Immature natural killer cell (primary cell): ENCODE measurements around the gene ATAD1. TPM values are rescaled to one million over a fixed set of nuclear protein-coding genes. Genes with fewer than 3 reads are reported as not detected.
"Not testable (repeated sequence)": the region's sequence is repeated elsewhere in the genome, so short reads cannot be mapped to it uniquely, and the experiment has no call there.

ENCODE experiments used
- DNase-seq, 3 donors: peaks; one replicate each; pipeline ENCODE4 v3.0.0; 2022; ENCODE audit warnings: mixed read lengths in 1 of 3
- H3K27ac Mint-ChIP-seq, 6 donors: one replicate each; pipeline ENCODE4 v1.8.0; 2020; ENCODE audit warnings: mixed read lengths in 6 of 6, mild to moderate bottlenecking in 5 of 6, inconsistent platforms in 4 of 6, moderate library complexity in 3 of 6
- H3K27me3 Mint-ChIP-seq, 3 donors: one replicate each; pipeline ENCODE4 v1.8.0; 2020 to 2021; ENCODE audit warnings: low read depth in 3 of 3, mild to moderate bottlenecking in 3 of 3, mixed read lengths in 3 of 3, moderate library complexity in 3 of 3, inconsistent platforms in 1 of 3
- H3K36me3 Mint-ChIP-seq, 3 donors: one replicate each; pipeline ENCODE4 v1.8.0; 2020; ENCODE audit warnings: mixed read lengths in 3 of 3, inconsistent platforms in 2 of 3, mild to moderate bottlenecking in 2 of 3
- H3K4me1 Mint-ChIP-seq, 2 donors: one replicate each; pipeline ENCODE4 v1.8.0; 2020; ENCODE audit warnings: inconsistent platforms in 2 of 2, mild to moderate bottlenecking in 2 of 2, mixed read lengths in 2 of 2, moderate library complexity in 1 of 2
- H3K4me3 Mint-ChIP-seq, 5 donors: one replicate each; pipeline ENCODE4 v1.8.0; 2020; ENCODE audit warnings: mild to moderate bottlenecking in 5 of 5, mixed read lengths in 5 of 5, inconsistent platforms in 3 of 5, moderate library complexity in 3 of 5
- H3K9me3 Mint-ChIP-seq, 6 donors: one replicate each; pipeline ENCODE4 v1.8.0; 2020; ENCODE audit warnings: mild to moderate bottlenecking in 6 of 6, mixed read lengths in 6 of 6, inconsistent platforms in 4 of 6, moderate library complexity in 3 of 6
- polyA plus RNA-seq, 3 donors: library from polyadenylated mRNA; unstranded; fragments of 300-500 nt; fragmentation: Illumina TruSeq; gene quantifications; one replicate each; pipeline ENCODE4 v1.2.3, GENCODE V29; 2021

ATAD1 gene
- polyA plus RNA-seq, 3 donors from 2014 or later = 31.2 to 44.0 (median 42.1) TPM

GRCh38 chr10:87842776-87843497, 24.9 kb upstream of the ATAD1 start:
- H3K4me1 Mint-ChIP-seq = no peaks in the 10 kb centered on the region
- peaks cover 0 to 1% (median 0%) of the 10 kb centered on the region in 3 donors for H3K27me3 Mint-ChIP-seq
- DNase-seq = no peak
- H3K27ac Mint-ChIP-seq = no peak overlapping the region
- H3K36me3 Mint-ChIP-seq = no peaks in the 10 kb centered on the region
- H3K4me3 Mint-ChIP-seq = no peak overlapping the region
- no peaks in the 10 kb centered on the region for H3K9me3 Mint-ChIP-seq

- Mint-ChIP-seq H3K36me3 (no peaks in the 10 kb centered on the region), H3K27ac (no peak overlapping the region), H3K9me3 (no peaks in the 10 kb centered on the region), H3K4me1 (no peaks in the 10 kb centered on the region), H3K27me3 (peaks cover 0 to 1% (median 0%) of the 10 kb centered on the region in 3 donors), H3K4me3 (no peak overlapping the region)
- DNase-seq = no peak
Observed at GRCh38 chr10:87842220-87842641, 24.2 kb upstream of the ATAD1 start.

GRCh38 chr10:87841186-87841585, 23.2 kb upstream of the ATAD1 start:
- peaks cover 0 to 2% (median 0%) of the 10 kb centered on the region in 3 donors for H3K27me3 Mint-ChIP-seq
- peaks cover 0 to 7% (median 0%) of the 10 kb centered on the region in 3 donors for H3K36me3 Mint-ChIP-seq
- H3K27ac Mint-ChIP-seq = no peak overlapping the region
- no peaks in the 10 kb centered on the region for H3K4me1 Mint-ChIP-seq
- DNase-seq = no peak
- H3K4me3 Mint-ChIP-seq = no peak overlapping the region
- peaks cover 0 to 2% (median 0%) of the 10 kb centered on the region in 6 donors for H3K9me3 Mint-ChIP-seq

DNA sequence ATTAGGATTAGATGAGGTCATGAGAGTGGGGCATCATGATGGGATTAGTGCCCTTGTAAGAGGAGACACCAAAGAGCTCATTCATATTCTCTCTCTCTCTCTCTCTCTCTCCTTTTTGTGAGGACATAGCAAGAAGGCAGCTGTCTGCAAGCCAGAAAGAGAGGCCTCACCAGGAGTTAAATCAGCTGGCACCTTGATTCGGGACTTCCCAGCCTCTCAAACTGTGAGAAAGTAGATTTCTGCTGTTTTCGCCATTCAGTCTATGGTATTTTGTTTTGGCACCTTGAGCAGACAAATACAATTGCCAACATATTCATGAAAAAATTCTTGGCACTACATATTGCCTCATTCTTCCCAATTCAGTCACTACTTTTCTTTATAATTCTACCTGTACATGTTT, 20.6 kb upstream of the ATAD1 start:
- no peak for DNase-seq
- Mint-ChIP-seq H3K36me3 (peaks cover 0 to 8% (median 0%) of the 10 kb centered on the region in 3 donors), H3K9me3 (peaks cover 0 to 2% (median 0%) of the 10 kb centered on the region in 6 donors), H3K27me3 (peaks cover 0 to 3% (median 0%) of the 10 kb centered on the region in 3 donors), H3K4me1 (no peaks in the 10 kb centered on the region), H3K27ac (no peak overlapping the region), H3K4me3 (no peak overlapping the region)

DNA sequence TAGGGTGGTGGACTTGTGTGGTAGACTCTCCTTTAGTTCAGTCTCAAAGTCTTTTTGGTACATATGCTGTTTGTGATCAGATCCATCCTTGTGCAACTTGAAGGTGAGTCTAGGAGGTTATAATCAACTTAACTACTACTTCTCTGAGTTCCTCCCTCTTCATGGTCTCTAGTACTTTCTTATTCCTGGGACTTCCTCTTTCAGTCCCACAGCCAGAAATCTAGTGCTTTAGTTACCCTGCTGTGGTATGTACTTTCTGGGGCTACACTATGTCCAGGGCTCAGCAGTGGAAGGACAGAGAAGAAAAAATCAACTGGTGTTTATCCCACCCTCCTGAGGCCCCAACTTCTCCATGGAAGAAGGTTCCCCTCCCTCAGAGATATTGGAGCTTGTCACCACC, 19.4 kb upstream of the ATAD1 start:
- H3K4me1 Mint-ChIP-seq = no peaks in the 10 kb centered on the region
- H3K27ac Mint-ChIP-seq = no peak overlapping the region
- no peak overlapping the region for H3K4me3 Mint-ChIP-seq

DNA sequence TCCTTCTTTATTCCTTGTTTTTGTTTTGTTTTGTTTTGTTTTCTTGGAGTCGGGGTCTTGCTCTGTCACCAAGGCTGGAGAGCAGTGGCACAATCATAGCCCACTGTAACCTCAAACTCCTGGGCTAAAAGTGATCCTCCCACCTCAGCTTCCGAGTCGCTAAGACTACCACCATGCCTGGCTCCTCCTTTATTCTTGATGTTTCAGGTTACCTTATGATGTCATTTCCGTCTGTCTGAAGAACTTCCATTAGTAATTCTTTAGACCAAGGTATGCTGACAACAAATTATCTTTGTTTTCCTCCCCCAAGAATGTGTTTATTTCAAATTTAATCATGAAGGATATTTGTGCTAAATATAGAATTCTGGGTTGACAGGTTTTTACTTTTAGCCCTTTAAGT, 18.1 kb upstream of the ATAD1 start:
- H3K9me3 Mint-ChIP-seq = peaks cover 0 to 2% (median 0%) of the 10 kb centered on the region in 6 donors
- H3K36me3 Mint-ChIP-seq = peaks cover 0 to 8% (median 0%) of the 10 kb centered on the region in 3 donors
- H3K4me1 Mint-ChIP-seq = peaks cover 3 to 4% of the 10 kb centered on the region in 2 donors
- H3K4me3 Mint-ChIP-seq = no peak overlapping the region
- H3K27me3 Mint-ChIP-seq = peaks cover 0 to 6% (median 0%) of the 10 kb centered on the region in 3 donors
- DNase-seq = no peak
- H3K27ac Mint-ChIP-seq = no peak overlapping the region

More for the DNA sequence above, 19.4 kb upstream of the ATAD1 start:
- Mint-ChIP-seq H3K27me3 (peaks cover 0 to 6% (median 0%) of the 10 kb centered on the region in 3 donors), H3K9me3 (peaks cover 0 to 2% (median 0%) of the 10 kb centered on the region in 6 donors), H3K36me3 (peaks cover 0 to 8% (median 0%) of the 10 kb centered on the region in 3 donors)
- DNase-seq = no peak

- Mint-ChIP-seq H3K27me3 (peaks cover 0 to 3% (median 2%) of the 10 kb centered on the region in 3 donors), H3K4me1 (peaks cover 29 to 34% of the 10 kb centered on the region in 2 donors), H3K4me3 (peak overlapping the region in 3 of 5 donors; percentile 39 to 61 (median 50)), H3K27ac (peak overlapping the region in 3 of 6 donors; percentile 7 to 48 (median 25)), H3K9me3 (no peaks in the 10 kb centered on the region), H3K36me3 (no peaks in the 10 kb centered on the region)
- DNase-seq = peak in 1 of 3 donors; percentile 28
Observed at GRCh38 chr10:87829986-87830729, 12.1 kb upstream of the ATAD1 start.

DNA sequence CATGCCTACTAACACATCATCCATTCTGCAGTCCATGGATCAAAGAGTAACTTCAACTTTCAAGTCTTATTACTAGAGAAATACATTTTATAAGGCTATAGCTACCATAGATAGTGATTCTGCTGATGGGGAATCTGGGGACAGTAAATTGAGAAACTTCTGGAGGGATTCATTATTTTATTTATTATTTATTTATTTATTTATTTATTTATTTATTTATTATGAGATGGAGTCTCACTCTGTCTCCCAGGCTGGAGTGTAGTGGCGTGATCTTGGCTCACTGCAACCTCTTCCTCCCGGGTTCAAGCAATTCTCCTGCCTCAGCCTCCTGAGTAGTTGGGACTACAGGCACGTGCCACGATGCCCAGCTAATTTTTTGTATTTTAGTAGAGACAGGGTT, 11.0 kb upstream of the ATAD1 start:
- not testable (repeated sequence) for H3K36me3 Mint-ChIP-seq, H3K27ac Mint-ChIP-seq, DNase-seq, H3K27me3 Mint-ChIP-seq, H3K9me3 Mint-ChIP-seq
- Mint-ChIP-seq H3K4me3 (peak overlapping the region in 1 of 5 donors; percentile 14), H3K4me1 (peaks cover 29 to 34% of the 10 kb centered on the region in 2 donors)

GRCh38 chr10:87827681-87828080, 9.7 kb upstream of the ATAD1 start:
- Mint-ChIP-seq H3K27ac (no peak overlapping the region), H3K36me3 (no peaks in the 10 kb centered on the region)

GRCh38 chr10:87826653-87827052, 8.6 kb upstream of the ATAD1 start:
- no peak for DNase-seq
- Mint-ChIP-seq H3K27ac (no peak overlapping the region), H3K36me3 (no peaks in the 10 kb centered on the region), H3K27me3 (peaks cover 0 to 4% (median 0%) of the 10 kb centered on the region in 3 donors), H3K4me1 (peaks cover 29 to 34% of the 10 kb centered on the region in 2 donors), H3K4me3 (no peak overlapping the region), H3K9me3 (no peaks in the 10 kb centered on the region)

More at GRCh38 chr10:87827681-87828080, 9.7 kb upstream of the ATAD1 start:
- H3K9me3 Mint-ChIP-seq = no peaks in the 10 kb centered on the region
- no peak for DNase-seq
- H3K4me3 Mint-ChIP-seq = no peak overlapping the region
- peaks cover 0 to 3% (median 0%) of the 10 kb centered on the region in 3 donors for H3K27me3 Mint-ChIP-seq
- H3K4me1 Mint-ChIP-seq = peaks cover 29 to 34% of the 10 kb centered on the region in 2 donors

DNA sequence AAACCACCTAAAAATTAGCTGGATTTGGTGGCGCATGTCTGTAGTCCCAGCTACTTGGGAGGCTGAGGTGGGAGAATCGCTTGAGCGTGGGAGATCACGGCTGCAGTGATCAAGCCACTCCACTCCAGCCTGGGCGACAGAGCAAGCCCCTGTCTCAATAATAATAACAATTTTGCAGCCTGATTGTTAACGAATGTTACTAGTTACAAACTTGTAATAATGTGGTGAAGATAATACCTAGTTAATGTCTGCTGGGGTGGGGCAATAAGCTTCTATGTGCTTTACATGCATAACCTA, 1.2 kb upstream of the ATAD1 start:
- H3K4me1 Mint-ChIP-seq = peaks cover 44 to 50% of the 10 kb centered on the region in 2 donors
- no peaks in the 10 kb centered on the region for H3K36me3 Mint-ChIP-seq
- no peaks in the 10 kb centered on the region for H3K9me3 Mint-ChIP-seq
- no peak for DNase-seq
- H3K4me3 Mint-ChIP-seq = peak overlapping the region; percentile 48 to 90 (median 56)
- H3K27me3 Mint-ChIP-seq = peaks cover 4 to 13% (median 4%) of the 10 kb centered on the region in 3 donors
- peak overlapping the region in 4 of 6 donors; percentile 58 to 94 (median 76) for H3K27ac Mint-ChIP-seq

GRCh38 chr10:87818505-87819288, 671 bp upstream of the ATAD1 start:
- Mint-ChIP-seq H3K9me3 (no peaks in the 10 kb centered on the region), H3K36me3 (no peaks in the 10 kb centered on the region), H3K4me3 (peak overlapping the region; percentile 87 to 99 (median 96)), H3K4me1 (peaks cover 44 to 55% of the 10 kb centered on the region in 2 donors), H3K27ac (peak overlapping the region; percentile 82 to 96 (median 94)), H3K27me3 (peaks cover 4 to 13% (median 4%) of the 10 kb centered on the region in 3 donors)
- peak in 2 of 3 donors; percentile 57 to 60 for DNase-seq

- H3K9me3 Mint-ChIP-seq = no peaks in the 10 kb centered on the region
Observed at GRCh38 chr10:87816898-87817608, 973 bp downstream of the ATAD1 start.

More at GRCh38 chr10:87816898-87817608, 973 bp downstream of the ATAD1 start:
- Mint-ChIP-seq H3K27ac (peak overlapping the region; percentile 82 to 96 (median 94)), H3K4me1 (peaks cover 44 to 58% of the 10 kb centered on the region in 2 donors), H3K4me3 (peak overlapping the region; percentile 87 to 99 (median 96)), H3K27me3 (peaks cover 2 to 13% (median 4%) of the 10 kb centered on the region in 3 donors), H3K36me3 (peaks cover 0 to 5% (median 0%) of the 10 kb centered on the region in 3 donors)
- DNase-seq = no peak
